H9 (cell line): ENCODE results near the gene SCAF4. TPM values are rescaled to one million over a fixed set of nuclear protein-coding genes. Genes with fewer than 3 reads are reported as not detected.

Source experiments
- DNase-seq: peaks from one replicate; pipeline ENCODE4 v3.0.0-alpha.2; 2017
- H2AFZ ChIP-seq: one replicate; pipeline ENCODE4 v1.6.1; 2013; ENCODE audit warnings: mild to moderate bottlenecking, low read length, control low read depth, moderate library complexity
- H2AK5ac ChIP-seq: 2 replicates; pipeline ENCODE4 v1.6.1; 2013; ENCODE audit warnings: low read length, control low read depth, mixed read lengths; ENCODE audit not compliant: insufficient read length
- H2BK120ac ChIP-seq: one replicate; pipeline ENCODE4 v1.6.1; 2013; ENCODE audit warnings: low read depth, mild to moderate bottlenecking, low read length, control low read depth, inconsistent platforms; ENCODE audit not compliant: poor library complexity, severe bottlenecking
- H2BK12ac ChIP-seq: 2 replicates; pipeline ENCODE4 v1.6.1; 2013; ENCODE audit warnings: low read length, control low read depth, mixed read lengths, low read depth; ENCODE audit not compliant: insufficient read length
- H2BK15ac ChIP-seq: 2 replicates; pipeline ENCODE4 v1.6.1; 2013; ENCODE audit warnings: low read depth, low read length, control low read depth
- H2BK20ac ChIP-seq: one replicate; pipeline ENCODE4 v1.6.1; 2013; ENCODE audit warnings: low read depth, mild to moderate bottlenecking, low read length, control low read depth, inconsistent platforms; ENCODE audit not compliant: poor library complexity, severe bottlenecking
- H2BK5ac ChIP-seq: 2 replicates; pipeline ENCODE4 v1.6.1; 2013; ENCODE audit warnings: low read length, control low read depth, mixed read lengths; ENCODE audit not compliant: insufficient read length
- H3K14ac ChIP-seq: 2 replicates; pipeline ENCODE4 v1.6.1; 2013; ENCODE audit warnings: low read length, control low read depth; ENCODE audit not compliant: insufficient read depth
- H3K18ac ChIP-seq: 2 replicates; pipeline ENCODE4 v1.6.1; 2013; ENCODE audit warnings: low read depth, mild to moderate bottlenecking, mixed read lengths, low read length, control low read depth; ENCODE audit not compliant: insufficient read length
- H3K23ac ChIP-seq: 2 replicates; pipeline ENCODE4 v1.6.1; 2013; ENCODE audit warnings: low read length, control low read depth, mixed read lengths, low read depth; ENCODE audit not compliant: insufficient read length
- H3K23me2 ChIP-seq: 2 replicates; pipeline ENCODE4 v1.6.1; 2013; ENCODE audit warnings: low read depth, mild to moderate bottlenecking, mixed read lengths, low read length, control low read depth; ENCODE audit not compliant: insufficient read length, poor library complexity, severe bottlenecking
- H3K27ac ChIP-seq: 2 replicates; pipeline ENCODE4 v1.5.1; 2013; ENCODE audit warnings: low read length, control low read depth, mixed read lengths, low read depth; ENCODE audit not compliant: insufficient read length
- H3K27me3 ChIP-seq: 2 replicates; pipeline ENCODE4 v1.6.1; 2013; ENCODE audit warnings: low read length, control low read depth, inconsistent platforms; ENCODE audit not compliant: insufficient read depth
- H3K4ac ChIP-seq: 2 replicates; pipeline ENCODE4 v1.6.1; 2013; ENCODE audit warnings: low read depth, mild to moderate bottlenecking, control low read depth, inconsistent platforms, low read length, moderate library complexity
- H3K4me1 ChIP-seq: 2 replicates; pipeline ENCODE4 v1.6.1; 2013; ENCODE audit warnings: low read length, control low read depth, inconsistent platforms; ENCODE audit not compliant: insufficient read depth
- H3K4me2 ChIP-seq: 2 replicates; pipeline ENCODE4 v1.6.1; 2013; ENCODE audit warnings: low read length, control low read depth, mixed read lengths; ENCODE audit not compliant: insufficient read length, insufficient read depth
- H3K56ac ChIP-seq: 2 replicates; pipeline ENCODE4 v1.6.1; 2013; ENCODE audit warnings: low read depth, mild to moderate bottlenecking, mixed read lengths, low read length, control low read depth; ENCODE audit not compliant: insufficient read length
- H3K79me1 ChIP-seq: 2 replicates; pipeline ENCODE4 v1.6.1; 2013; ENCODE audit warnings: low read depth, mild to moderate bottlenecking, moderate library complexity, low read length, control low read depth, inconsistent platforms; ENCODE audit not compliant: insufficient read depth, poor library complexity, severe bottlenecking
- H3K79me2 ChIP-seq: 2 replicates; pipeline ENCODE4 v1.6.1; 2013; ENCODE audit warnings: low read length, control low read depth, inconsistent platforms; ENCODE audit not compliant: insufficient read depth
- H3K9ac ChIP-seq: 2 replicates; pipeline ENCODE4 v1.6.1; 2013; ENCODE audit warnings: low read length, control low read depth, mixed read lengths; ENCODE audit not compliant: insufficient read length; ENCODE audit errors: extremely low read depth
- H3K9me3 ChIP-seq: one replicate; pipeline ENCODE4 v1.6.1; 2013; ENCODE audit warnings: low read depth, low read length, inconsistent platforms; ENCODE audit not compliant: control insufficient read depth
- H3T11ph ChIP-seq: one replicate; pipeline ENCODE4 v1.6.1; 2013; ENCODE audit warnings: mild to moderate bottlenecking, low read length, control low read depth, inconsistent platforms
- H4K20me1 ChIP-seq: one replicate; pipeline ENCODE4 v1.6.1; 2013; ENCODE audit not compliant: control insufficient read depth, insufficient read length, insufficient read depth
- H4K5ac ChIP-seq: 2 replicates; pipeline ENCODE4 v1.6.1; 2013; ENCODE audit warnings: low read depth, mild to moderate bottlenecking, mixed read lengths, low read length, control low read depth; ENCODE audit not compliant: insufficient read length
- H4K8ac ChIP-seq: replicated peaks from 2 replicates; pipeline ENCODE4 v1.6.1; 2013; ENCODE audit warnings: low read length, control low read depth, mixed read lengths, low read depth; ENCODE audit not compliant: insufficient read length
- H4K91ac ChIP-seq: 2 replicates; pipeline ENCODE4 v1.6.1; 2013; ENCODE audit warnings: low read depth, mild to moderate bottlenecking, moderate library complexity, mixed read lengths, low read length, control low read depth; ENCODE audit not compliant: insufficient read length
- H3K27ac Mint-ChIP-seq, 3 experiments: 2 replicates in 2 of 3; 3 replicates in 1 of 3; pipeline ENCODE4 v1.8.0; 2020 to 2021; ENCODE audit warnings: mixed read lengths in 3 of 3, mild to moderate bottlenecking in 1 of 3, moderate library complexity in 1 of 3
- H3K27me3 Mint-ChIP-seq: 2 replicates; pipeline ENCODE4 v1.8.0; 2021; ENCODE audit warnings: low read depth, mild to moderate bottlenecking, moderate library complexity, mixed read lengths
- H3K36me3 Mint-ChIP-seq, 3 experiments: 2 replicates in 2 of 3; 3 replicates in 1 of 3; pipeline ENCODE4 v1.8.0; 2020 to 2021; ENCODE audit warnings: low read depth in 3 of 3, mixed read lengths in 3 of 3; ENCODE audit not compliant: insufficient read depth in 1 of 3
- H3K4me1 Mint-ChIP-seq, 2 experiments: 2 replicates each; pipeline ENCODE4 v1.8.0; 2020; ENCODE audit warnings: mixed read lengths in 2 of 2
- H3K4me3 Mint-ChIP-seq, 2 experiments: 2 replicates in 1 of 2; 3 replicates in 1 of 2; pipeline ENCODE4 v1.8.0; 2020 to 2021; ENCODE audit warnings: mild to moderate bottlenecking in 2 of 2, mixed read lengths in 2 of 2, moderate library complexity in 1 of 2
- H3K9me3 Mint-ChIP-seq, 2 experiments: 2 replicates in 1 of 2; 3 replicates in 1 of 2; pipeline ENCODE4 v1.8.0; 2020; ENCODE audit warnings: mild to moderate bottlenecking in 2 of 2, mixed read lengths in 2 of 2, moderate library complexity in 1 of 2
- CTCF ChIP-seq: fragments of 200-600 bp; sonication (generic); conservative IDR thresholded peaks from 3 replicates; pipeline ENCODE4 v1.8.0; 2021; ENCODE audit warnings: antibody characterized with exemption, mild to moderate bottlenecking
- WGBS: extraction: QIAGEN DNeasy Blood & Tissue Kit; methylation state at CpG from one replicate; pipeline ENCODE4 v1.1.7; 2013; ENCODE audit warnings: missing lambda C conversion rate, low lambda C conversion rate, mixed read lengths; ENCODE audit not compliant: insufficient read length; ENCODE audit errors: extremely low coverage; 5-methylcytosine and 5-hydroxymethylcytosine counted together
- total RNA-seq: library from RNA; stranded (reverse); gene quantifications from 2 replicates; pipeline ENCODE4 v1.2.1, GENCODE V29; 2021

SCAF4 gene
- total RNA-seq, 1 experiment from 2014 or later: 76.8 TPM

- no peak overlapping the region for H3K14ac ChIP-seq
- H3K36me3 Mint-ChIP-seq: peaks cover 3 to 15% (median 4%) of the 10 kb centered on the region in 3 experiments; a peak in 2 of 7 replicates
- no CpG with 5 or more reads among the region's 4 CpGs for WGBS
- no peaks in the 10 kb centered on the region for H3K23me2 ChIP-seq
- H3K4ac ChIP-seq: no peak overlapping the region
- H4K5ac ChIP-seq: no peak overlapping the region
- no peak overlapping the region for H3T11ph ChIP-seq
- no peak overlapping the region for H4K8ac ChIP-seq
- no peaks in the 10 kb centered on the region for H3K27me3 ChIP-seq
- no peak overlapping the region for H3K27ac ChIP-seq
- no peak overlapping the region for H3K9ac ChIP-seq
- DNase-seq: no peak
- H3K9me3 Mint-ChIP-seq: peaks cover 8 to 17% of the 10 kb centered on the region in 2 experiments
- no peak overlapping the region for H4K91ac ChIP-seq
- no peaks in the 10 kb centered on the region for H3K79me2 ChIP-seq
- no peaks in the 10 kb centered on the region for H4K20me1 ChIP-seq
- no peak overlapping the region for H3K56ac ChIP-seq
- no peak overlapping the region for H2BK20ac ChIP-seq
- peaks cover 0 to 3% of the 10 kb centered on the region in 2 experiments; a peak in 1 of 4 replicates for H3K4me1 Mint-ChIP-seq
- no peak overlapping the region for H3K23ac ChIP-seq
- no peaks in the 10 kb centered on the region; the same call in 1 of the 2 replicates for H3K27me3 Mint-ChIP-seq
- H2BK5ac ChIP-seq: no peak overlapping the region
- H2BK120ac ChIP-seq: no peak overlapping the region
- no peak overlapping the region for H2BK12ac ChIP-seq
- H3K4me2 ChIP-seq: no peak overlapping the region
- no peak overlapping the region for H3K18ac ChIP-seq
- no peaks in the 10 kb centered on the region for H3K79me1 ChIP-seq
- H3K4me1 ChIP-seq: no peaks in the 10 kb centered on the region
- H2AK5ac ChIP-seq: no peak overlapping the region
- H3K4me3 Mint-ChIP-seq: no peak overlapping the region
- peak; percentile 22; the same call in 1 of the 3 replicates for TF ChIP-seq CTCF
- H2AFZ ChIP-seq: no peak overlapping the region
- no peaks in the 10 kb centered on the region for H3K9me3 ChIP-seq
- H3K27ac Mint-ChIP-seq: no peak overlapping the region
- H2BK15ac ChIP-seq: no peak overlapping the region
Observed at GRCh38 chr21:31780944-31781343, 49.0 kb upstream of the SCAF4 start.
